OCI-LY3 (cell line): ENCODE results near the gene GAB4.

Experiments
- EZH2phosphoT487 ChIP-seq: fragments of 200-600 bp; shearing (Covaris generic); IDR thresholded peaks from 2 replicates; pipeline ENCODE4 v1.6.1; 2018; ENCODE audit warnings: antibody characterized with exemption, mixed run types, low read depth
- TF ChIP-seq, protein P1 (sequence below): fragments of 200-600, 300-600 bp; sonication (generic); IDR thresholded peaks from 2 replicates; pipeline ENCODE4 v1.5.1; 2014; ENCODE audit warnings: antibody characterized with exemption, low read length, low read depth

DNA sequence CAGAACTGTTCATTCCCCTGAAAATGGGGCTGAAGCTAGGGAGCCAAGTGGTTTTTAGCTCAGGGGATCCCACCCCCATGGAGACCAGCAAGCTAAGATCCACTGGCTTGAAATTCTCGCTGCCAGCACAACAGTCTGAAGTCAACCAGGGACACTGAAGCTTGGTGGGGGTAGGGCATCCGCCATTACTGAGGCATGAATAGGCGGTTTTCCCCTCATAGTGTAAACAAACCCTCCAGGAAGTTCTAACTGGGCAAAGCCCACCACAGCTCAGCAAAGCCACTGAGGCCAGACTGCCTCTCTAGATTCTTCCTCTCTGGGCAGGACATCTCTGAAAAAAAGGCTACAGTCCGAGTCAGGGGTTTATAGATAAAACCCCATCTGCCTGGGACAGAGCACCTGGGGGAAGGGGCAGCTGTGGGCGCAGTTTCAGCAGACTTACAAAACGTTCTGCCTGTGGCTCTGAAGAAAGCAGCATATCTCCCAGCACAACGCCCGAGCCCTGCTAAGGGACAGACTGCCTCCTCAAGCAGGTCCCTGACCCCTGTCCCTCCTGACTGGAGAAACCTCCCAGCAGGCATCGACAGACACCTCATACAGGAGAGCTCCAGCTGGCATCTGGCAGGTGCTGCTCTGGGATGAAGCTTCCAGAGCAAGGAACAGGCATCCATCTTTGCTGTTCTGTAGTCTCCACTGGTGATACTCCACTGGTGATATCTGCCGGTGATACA is 32.7 kb downstream of the GAB4 start:
- TF ChIP-seq, protein P1, sequence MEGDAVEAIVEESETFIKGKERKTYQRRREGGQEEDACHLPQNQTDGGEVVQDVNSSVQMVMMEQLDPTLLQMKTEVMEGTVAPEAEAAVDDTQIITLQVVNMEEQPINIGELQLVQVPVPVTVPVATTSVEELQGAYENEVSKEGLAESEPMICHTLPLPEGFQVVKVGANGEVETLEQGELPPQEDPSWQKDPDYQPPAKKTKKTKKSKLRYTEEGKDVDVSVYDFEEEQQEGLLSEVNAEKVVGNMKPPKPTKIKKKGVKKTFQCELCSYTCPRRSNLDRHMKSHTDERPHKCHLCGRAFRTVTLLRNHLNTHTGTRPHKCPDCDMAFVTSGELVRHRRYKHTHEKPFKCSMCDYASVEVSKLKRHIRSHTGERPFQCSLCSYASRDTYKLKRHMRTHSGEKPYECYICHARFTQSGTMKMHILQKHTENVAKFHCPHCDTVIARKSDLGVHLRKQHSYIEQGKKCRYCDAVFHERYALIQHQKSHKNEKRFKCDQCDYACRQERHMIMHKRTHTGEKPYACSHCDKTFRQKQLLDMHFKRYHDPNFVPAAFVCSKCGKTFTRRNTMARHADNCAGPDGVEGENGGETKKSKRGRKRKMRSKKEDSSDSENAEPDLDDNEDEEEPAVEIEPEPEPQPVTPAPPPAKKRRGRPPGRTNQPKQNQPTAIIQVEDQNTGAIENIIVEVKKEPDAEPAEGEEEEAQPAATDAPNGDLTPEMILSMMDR = no peak
- no peak for TF ChIP-seq EZH2phosphoT487
